Neural progenitor cell (in vitro differentiated cells): ENCODE data around the gene GALNT13. TPM values are rescaled to one million over a fixed set of nuclear protein-coding genes. Genes with fewer than 3 reads are reported as not detected.

Experiments
- DNase-seq: peaks from one replicate; pipeline ENCODE4 v3.0.0-alpha.2; 2016; ENCODE audit warnings: low spot score
- H2AFZ ChIP-seq: fragments of 200-600 bp; sonication (generic); replicated peaks from 2 replicates; pipeline ENCODE4 v1.6.1; 2016; ENCODE audit warnings: antibody characterized with exemption
- H3F3A ChIP-seq: fragments of 200-600 bp; sonication (generic); 2 replicates; pipeline ENCODE4 v1.6.1; 2016; ENCODE audit warnings: antibody characterized with exemption, low read depth
- H3K27ac ChIP-seq: fragments of 200-600 bp; sonication (generic); 2 replicates; pipeline ENCODE4 v1.5.1; 2016; ENCODE audit warnings: mild to moderate bottlenecking
- H3K27me3 ChIP-seq: fragments of 200-600 bp; sonication (generic); 2 replicates; pipeline ENCODE4 v1.6.1; 2016; ENCODE audit warnings: mild to moderate bottlenecking, moderate library complexity
- H3K36me3 ChIP-seq: fragments of 200-600 bp; sonication (generic); 2 replicates; pipeline ENCODE4 v1.5.1; 2016
- H3K4me1 ChIP-seq: fragments of 200-600 bp; sonication (generic); 2 replicates; pipeline ENCODE4 v1.6.1; 2016; ENCODE audit warnings: mixed run types
- H3K4me2 ChIP-seq: fragments of 200-600 bp; sonication (generic); 2 replicates; pipeline ENCODE4 v1.6.1; 2016
- H3K4me3 ChIP-seq: fragments of 200-600 bp; sonication (generic); 2 replicates; pipeline ENCODE4 v1.5.1; 2016
- H3K79me2 ChIP-seq: fragments of 200-600 bp; sonication (generic); 2 replicates; pipeline ENCODE4 v1.6.1; 2016; ENCODE audit warnings: low read depth
- H3K9ac ChIP-seq: fragments of 200-600 bp; sonication (generic); 2 replicates; pipeline ENCODE4 v1.6.1; 2016
- H3K9me3 ChIP-seq: fragments of 200-600 bp; sonication (generic); 2 replicates; pipeline ENCODE4 v1.5.1; 2016; ENCODE audit warnings: low read depth
- H4K20me1 ChIP-seq: fragments of 200-600 bp; sonication (generic); 2 replicates; pipeline ENCODE4 v1.6.1; 2016; ENCODE audit warnings: low read depth
- H3K27ac Mint-ChIP-seq: 3 replicates; pipeline ENCODE4 v1.8.0; 2021; ENCODE audit warnings: mixed read lengths
- H3K27me3 Mint-ChIP-seq: 2 replicates; pipeline ENCODE4 v1.8.0; 2022; ENCODE audit warnings: low read depth, mild to moderate bottlenecking, inconsistent platforms, moderate library complexity, mixed read lengths; ENCODE audit not compliant: insufficient read depth
- H3K36me3 Mint-ChIP-seq: 3 replicates; pipeline ENCODE4 v1.8.0; 2021; ENCODE audit warnings: mixed read lengths
- H3K4me1 Mint-ChIP-seq: 3 replicates; pipeline ENCODE4 v1.8.0; 2021; ENCODE audit warnings: mixed read lengths
- H3K4me3 Mint-ChIP-seq: 3 replicates; pipeline ENCODE4 v1.8.0; 2021; ENCODE audit warnings: mild to moderate bottlenecking, moderate library complexity, mixed read lengths
- H3K9me3 Mint-ChIP-seq: 3 replicates; pipeline ENCODE4 v1.8.0; 2020; ENCODE audit warnings: mixed read lengths
- CTCF ChIP-seq: fragments of 200-600 bp; sonication (generic); IDR thresholded peaks from 2 replicates; pipeline ENCODE4 v1.5.1; 2017; ENCODE audit warnings: antibody characterized with exemption, mild to moderate bottlenecking
- EZH2 ChIP-seq: fragments of 200-600 bp; sonication (generic); IDR thresholded peaks from 2 replicates; pipeline ENCODE4 v1.6.1; 2017; ENCODE audit warnings: antibody characterized with exemption, mild to moderate bottlenecking, moderate library complexity
- EZH2phosphoT487 ChIP-seq: fragments of 200-600 bp; sonication (generic); IDR thresholded peaks from 2 replicates; pipeline ENCODE4 v1.6.1; 2017; ENCODE audit warnings: antibody characterized with exemption
- total RNA-seq: library from RNA; depleted of rRNA; stranded (reverse); fragments of >200 nt; gene quantifications from 2 replicates; pipeline ENCODE4 v1.2.3, GENCODE V29; 2015; ENCODE audit warnings: low replicate concordance

The GALNT13 gene
- total RNA-seq, 1 donor from 2014 or later: 5.9 TPM

- Histone ChIP-seq H3K4me3 (no peak overlapping the region), H3K27ac (no peak overlapping the region), H3K79me2 (no peaks in the 10 kb centered on the region), H2AFZ (no peak overlapping the region), H3K9me3 (no peaks in the 10 kb centered on the region), H3K9ac (no peak overlapping the region), H3K4me1 (no peaks in the 10 kb centered on the region), H3K4me2 (no peak overlapping the region), H3K27me3 (no peaks in the 10 kb centered on the region), H4K20me1 (no peaks in the 10 kb centered on the region), H3F3A (no peaks in the 10 kb centered on the region), H3K36me3 (no peaks in the 10 kb centered on the region)
- TF ChIP-seq CTCF (no peak), EZH2phosphoT487 (no peak), EZH2 (no peak)
- no peak overlapping the region for H3K4me3 Mint-ChIP-seq
- H3K36me3 Mint-ChIP-seq: no peaks in the 10 kb centered on the region
- no peak overlapping the region for H3K27ac Mint-ChIP-seq
- peaks cover 2% of the 10 kb centered on the region for H3K27me3 Mint-ChIP-seq
- no peaks in the 10 kb centered on the region for H3K9me3 Mint-ChIP-seq
- no peak for DNase-seq
- H3K4me1 Mint-ChIP-seq: no peaks in the 10 kb centered on the region
Measured at GRCh38 chr2:154233231-154233630, 361.5 kb downstream of the GALNT13 start.

- Histone ChIP-seq H2AFZ (no peak overlapping the region), H3F3A (no peaks in the 10 kb centered on the region), H3K27ac (no peak overlapping the region), H3K4me1 (no peaks in the 10 kb centered on the region), H3K27me3 (no peaks in the 10 kb centered on the region), H3K4me2 (no peak overlapping the region), H3K4me3 (no peak overlapping the region), H3K9ac (no peak overlapping the region), H4K20me1 (no peaks in the 10 kb centered on the region), H3K79me2 (no peaks in the 10 kb centered on the region), H3K36me3 (no peaks in the 10 kb centered on the region), H3K9me3 (no peaks in the 10 kb centered on the region)
- no peak overlapping the region for H3K4me3 Mint-ChIP-seq
- peaks cover 2% of the 10 kb centered on the region for H3K27me3 Mint-ChIP-seq
- H3K9me3 Mint-ChIP-seq: no peaks in the 10 kb centered on the region
- TF ChIP-seq CTCF (no peak), EZH2 (no peak), EZH2phosphoT487 (no peak)
- H3K27ac Mint-ChIP-seq: no peak overlapping the region
- no peak for DNase-seq
- no peaks in the 10 kb centered on the region for H3K36me3 Mint-ChIP-seq
- H3K4me1 Mint-ChIP-seq: no peaks in the 10 kb centered on the region
Measured at GRCh38 chr2:154238252-154238651, 366.5 kb downstream of the GALNT13 start.

- Histone ChIP-seq H3F3A (no peaks in the 10 kb centered on the region), H3K4me1 (no peaks in the 10 kb centered on the region), H4K20me1 (no peaks in the 10 kb centered on the region), H3K27me3 (no peaks in the 10 kb centered on the region), H3K79me2 (no peaks in the 10 kb centered on the region), H3K27ac (no peak overlapping the region), H3K4me3 (no peak overlapping the region), H3K9me3 (no peaks in the 10 kb centered on the region), H2AFZ (no peak overlapping the region), H3K36me3 (no peaks in the 10 kb centered on the region), H3K4me2 (no peak overlapping the region), H3K9ac (no peak overlapping the region)
- H3K4me3 Mint-ChIP-seq: no peak overlapping the region
- TF ChIP-seq CTCF (no peak), EZH2 (no peak), EZH2phosphoT487 (no peak)
- no peaks in the 10 kb centered on the region for H3K36me3 Mint-ChIP-seq
- H3K9me3 Mint-ChIP-seq: no peaks in the 10 kb centered on the region
- no peak overlapping the region for H3K27ac Mint-ChIP-seq
- H3K4me1 Mint-ChIP-seq: no peaks in the 10 kb centered on the region
- no peaks in the 10 kb centered on the region for H3K27me3 Mint-ChIP-seq
- DNase-seq: no peak
Measured at GRCh38 chr2:154240316-154240715, 368.6 kb downstream of the GALNT13 start.
